ENCODE measurements around the gene RRP1.
"Not testable (repeated sequence)": the region's sequence is repeated elsewhere in the genome, so short reads cannot be mapped to it uniquely, and the experiment has no call there.

Gene RRP1

GRCh38 chr21:43817157-43818086 is 28.0 kb downstream of the RRP1 start:
- no peak for DNase-seq (ENCODE audit: low spot score)

GRCh38 chr21:43818685-43819084 is 29.3 kb downstream of the RRP1 start:
- DNase-seq (ENCODE audit: low spot score): no peak

- no peak for DNase-seq (ENCODE audit: low spot score)
Measured at GRCh38 chr21:43819511-43820405, 30.4 kb downstream of the RRP1 start.

GRCh38 chr21:43820466-43820865 is 31.1 kb downstream of the RRP1 start:
- no peak for DNase-seq (ENCODE audit: low spot score)

GRCh38 chr21:43822166-43822565 is 32.8 kb downstream of the RRP1 start:
- not testable (repeated sequence) for DNase-seq (ENCODE audit: low spot score)

GRCh38 chr21:43822741-43823140 is 33.4 kb downstream of the RRP1 start:
- DNase-seq (ENCODE audit: low spot score): not testable (repeated sequence)

GRCh38 chr21:43824333-43825241 is 35.2 kb downstream of the RRP1 start:
- no peak for DNase-seq (ENCODE audit: low spot score)

GRCh38 chr21:43825242-43825935 is 36.0 kb downstream of the RRP1 start:
- DNase-seq (ENCODE audit: low spot score): no peak

- DNase-seq (ENCODE audit: low spot score): no peak
Measured at GRCh38 chr21:43825936-43826622, 36.7 kb downstream of the RRP1 start.

GRCh38 chr21:43826623-43826974 is 37.2 kb downstream of the RRP1 start:
- no peak for DNase-seq (ENCODE audit: low spot score)

- DNase-seq (ENCODE audit: low spot score): no peak
Measured at GRCh38 chr21:43827015-43827611, 37.7 kb downstream of the RRP1 start.

GRCh38 chr21:43829161-43829560 is 39.8 kb downstream of the RRP1 start:
- DNase-seq (ENCODE audit: low spot score): no peak

- DNase-seq (ENCODE audit: low spot score): no peak
Measured at GRCh38 chr21:43829575-43830119, 40.3 kb downstream of the RRP1 start.

GRCh38 chr21:43832158-43832550 is 42.8 kb downstream of the RRP1 start:
- DNase-seq (ENCODE audit: low spot score): no peak

GRCh38 chr21:43832648-43833047 is 43.3 kb downstream of the RRP1 start:
- DNase-seq (ENCODE audit: low spot score): no peak

- DNase-seq (ENCODE audit: low spot score): no peak
Measured at GRCh38 chr21:43834146-43834905, 44.9 kb downstream of the RRP1 start.

- no peak for DNase-seq (ENCODE audit: low spot score)
Measured at GRCh38 chr21:43835050-43835449, 45.7 kb downstream of the RRP1 start.

GRCh38 chr21:43835861-43836260 is 46.5 kb downstream of the RRP1 start:
- DNase-seq (ENCODE audit: low spot score): no peak

- no peak for DNase-seq (ENCODE audit: low spot score)
Measured at GRCh38 chr21:43836616-43837015, 47.2 kb downstream of the RRP1 start.
